GM12874 (cell line): ENCODE results near the gene PCAT6.

ENCODE experiments used
- CTCF ChIP-seq: IDR thresholded peaks from 2 replicates; pipeline ENCODE4 v1.5.1; 2011; ENCODE audit warnings: low read depth, mild to moderate bottlenecking, control low read depth, low read length, moderate library complexity; ENCODE audit not compliant: insufficient read depth

Gene PCAT6

GRCh38 chr1:202807926-202808757 is 2.6 kb upstream of the PCAT6 start, which contains the start of gene KDM5B:
KDM5B (minus strand) TSS chr1:202808421; CDS start chr1:202808305, 116 bp downstream.
- no peak for TF ChIP-seq CTCF

GRCh38 chr1:202809597-202810159 is 1.1 kb upstream of the PCAT6 start:
- TF ChIP-seq CTCF: no peak

GRCh38 chr1:202810193-202810614 is 550 bp upstream of the PCAT6 start:
- no peak for TF ChIP-seq CTCF

GRCh38 chr1:202811296-202812175 is 782 bp downstream of the PCAT6 start:
- no peak for TF ChIP-seq CTCF

GRCh38 chr1:202812176-202813026 is 1.6 kb downstream of the PCAT6 start:
- no peak for TF ChIP-seq CTCF

- TF ChIP-seq CTCF: no peak
Measured at GRCh38 chr1:202815120-202815519, 4.4 kb downstream of the PCAT6 start.
